Endothelial cell of umbilical vein (primary cell): Measurements from ENCODE around the gene PAFAH2. TPM values are rescaled to one million over a fixed set of nuclear protein-coding genes. Genes with fewer than 3 reads are reported as not detected.

Source experiments
- BruUV-seq: library from RNA; stranded (reverse); fragments of 400-500 nt; replicated peaks from 2 replicates; lab custom pipeline; 2021; lab: Mats Ljungman, UMichigan
- CTCF ChIA-PET: fragments of 300-600, 350-600 bp; sonication (Branson Sonifier 250); formaldehyde crosslinking; loops from one replicate; lab custom pipeline; 2021; ENCODE audit warnings: antibody characterized with exemption, inconsistent platforms; lab: Charles Lee
- POLR2A ChIA-PET: fragments of 300-600, 350-600 bp; sonication (Branson Sonifier 250); formaldehyde crosslinking; loops from one replicate; lab custom pipeline; 2021; ENCODE audit warnings: antibody characterized with exemption, inconsistent platforms; lab: Charles Lee
- DNase-seq: peaks from one replicate; pipeline ENCODE4 v3.0.0-alpha.2; 2011; ENCODE audit warnings: low read depth, low spot score
- FAIRE-seq: peaks from 2 replicates; lab custom pipeline; 2011; peaks lifted over from hg19 to GRCh38; lab: Jason Lieb, UNC
- H2AFZ ChIP-seq: 2 replicates; pipeline ENCODE4 v1.6.0; 2012; ENCODE audit warnings: low read depth, low read length, control low read depth, inconsistent platforms
- H3K27ac ChIP-seq: 2 replicates; pipeline ENCODE4 v1.5.1; 2011; ENCODE audit warnings: low read depth, mild to moderate bottlenecking, control low read depth, low read length, moderate library complexity; ENCODE audit not compliant: insufficient read depth
- H3K27me3 ChIP-seq, 2 experiments: 2 replicates each; pipeline versions ENCODE4 v1.6.0 to v1.6.1; 2011; ENCODE audit warnings: low read length in 2 of 2, mixed read lengths in 1 of 2; ENCODE audit not compliant: control insufficient read depth in 2 of 2, insufficient read depth in 2 of 2
- H3K36me3 ChIP-seq, 2 experiments: 2 replicates in 1 of 2; 3 replicates in 1 of 2; pipeline ENCODE4 v1.5.1; 2011; ENCODE audit warnings: low read length in 2 of 2, mild to moderate bottlenecking in 1 of 2, moderate library complexity in 1 of 2; ENCODE audit not compliant: control insufficient read depth in 2 of 2, insufficient read depth in 2 of 2; ENCODE audit errors: extremely low read depth in 1 of 2
- H3K4me1 ChIP-seq: 3 replicates; pipeline ENCODE4 v1.5.1; 2011; ENCODE audit warnings: mild to moderate bottlenecking, low read length; ENCODE audit not compliant: control insufficient read depth, insufficient read depth; ENCODE audit errors: extremely low read depth
- H3K4me2 ChIP-seq: 2 replicates; pipeline ENCODE4 v1.6.1; 2011; ENCODE audit warnings: low read length, control low read depth, mixed read lengths; ENCODE audit not compliant: insufficient read depth
- H3K4me3 ChIP-seq, 3 experiments: fragments of 200-600 bp in 1 of 3; sonication (generic), shearing (Covaris generic) in 1 of 3; replicated peaks in 1 of 3; 2 replicates each; pipeline ENCODE4 v1.5.1; 2011 to 2016; ENCODE audit warnings: control low read depth in 3 of 3, low read length in 3 of 3, mild to moderate bottlenecking in 2 of 3, inconsistent platforms in 1 of 3, low read depth in 1 of 3, moderate library complexity in 1 of 3; ENCODE audit not compliant: insufficient read depth in 1 of 3
- H3K79me2 ChIP-seq: 2 replicates; pipeline ENCODE4 v1.6.0; 2012; ENCODE audit warnings: low read length, inconsistent platforms; ENCODE audit not compliant: control insufficient read depth, insufficient read depth
- H3K9ac ChIP-seq: replicated peaks from 2 replicates; pipeline ENCODE3; 2011; ENCODE audit warnings: low read length, control low read depth; ENCODE audit not compliant: insufficient read depth; ENCODE audit errors: extremely low read depth
- H3K9me1 ChIP-seq: replicated peaks from 3 replicates; pipeline ENCODE4 v1.6.0; 2011; ENCODE audit warnings: mild to moderate bottlenecking, low read length; ENCODE audit not compliant: control insufficient read depth, insufficient read depth; ENCODE audit errors: extremely low read depth
- H3K9me3 ChIP-seq: replicated peaks from 2 replicates; pipeline ENCODE4 v1.5.1; 2012; ENCODE audit warnings: low read length, inconsistent platforms; ENCODE audit not compliant: control insufficient read depth, insufficient read depth
- H4K20me1 ChIP-seq: replicated peaks from 2 replicates; pipeline ENCODE3; 2011; ENCODE audit warnings: mild to moderate bottlenecking, low read length; ENCODE audit not compliant: control insufficient read depth, insufficient read depth; ENCODE audit errors: extremely low read depth
- CTCF ChIP-seq, 2 donors: IDR thresholded peaks; 1 replicate in 1 of 2; 2 replicates in 1 of 2; pipeline ENCODE4 v1.5.1; 2011; ENCODE audit warnings: low read length in 2 of 2, mild to moderate bottlenecking in 2 of 2, moderate library complexity in 2 of 2, control low read depth in 1 of 2, inconsistent platforms in 1 of 2, low read depth in 1 of 2; ENCODE audit not compliant: insufficient read depth in 1 of 2; ENCODE audit errors: extremely low read depth in 1 of 2
- EZH2 ChIP-seq: IDR thresholded peaks from 2 replicates; pipeline ENCODE4 v1.6.1; 2012; ENCODE audit warnings: borderline replicate concordance, low read depth, mild to moderate bottlenecking, moderate library complexity, low read length, inconsistent platforms; ENCODE audit not compliant: severe bottlenecking
- FOS ChIP-seq: IDR thresholded peaks from 2 replicates; pipeline ENCODE4 v1.6.1; 2011; ENCODE audit warnings: mild to moderate bottlenecking, low read length, moderate library complexity, borderline replicate concordance; ENCODE audit not compliant: insufficient read depth
- GATA2 ChIP-seq: IDR thresholded peaks from 2 replicates; pipeline ENCODE4 v1.7.0; 2011; ENCODE audit warnings: low read depth, mild to moderate bottlenecking, moderate library complexity, mixed read lengths, low read length; ENCODE audit not compliant: insufficient read length, insufficient read depth
- JUN ChIP-seq: IDR thresholded peaks from 2 replicates; pipeline ENCODE4 v1.6.1; 2011; ENCODE audit warnings: borderline replicate concordance, low read depth; ENCODE audit not compliant: insufficient read length, insufficient read depth
- MAX ChIP-seq: IDR thresholded peaks from 2 replicates; pipeline ENCODE4 v1.6.1; 2011; ENCODE audit not compliant: insufficient read depth, insufficient read length
- MYC ChIP-seq: IDR thresholded peaks from one replicate; pipeline ENCODE4 v1.6.1; 2011; ENCODE audit warnings: mild to moderate bottlenecking, low read depth, low read length
- POLR2A ChIP-seq: IDR thresholded peaks from 2 replicates; pipeline ENCODE4 v1.6.1; 2012; ENCODE audit warnings: low read depth, mild to moderate bottlenecking, control low read depth, low read length
- POLR2AphosphoS5 ChIP-seq: IDR thresholded peaks from 2 replicates; pipeline ENCODE4 v1.6.1; 2012; ENCODE audit warnings: low read depth, mild to moderate bottlenecking, control low read depth, low read length, moderate library complexity; ENCODE audit not compliant: insufficient read depth
- dilution Hi-C: fragments of 300-500 bp; cut with MboI; formaldehyde crosslinking; loops from one replicate; pipeline ENCODE4 v1.15.0; 2019; ENCODE audit warnings: low sequenced_read_pairs; ENCODE audit not compliant: extremely low pct_ligation_motif_present
- intact Hi-C: fragments of 100-400 bp; cut with micrococcal nuclease; formaldehyde crosslinking; loops from one replicate; pipeline ENCODE4 v1.10.0; 2022
- polyA plus RNA-seq, 4 experiments: library from polyadenylated mRNA; depleted of rRNA in 3 of 4; stranded (reverse) in 3 of 4; unstranded in 1 of 4; fragments of >200 nt; gene quantifications; 2 replicates each; pipeline versions ENCODE4 v1.2.1 to v1.2.3, GENCODE V29; 2011 to 2012; ENCODE audit warnings: missing spikeins in 1 of 4
- total RNA-seq: library from RNA; stranded (reverse); gene quantifications from 2 replicates; pipeline ENCODE4 v1.2.3, GENCODE V29; 2021

The PAFAH2 gene
- total and polyA plus RNA-seq, 2 donors (not counting 3 experiments of a cell fraction or from before 2014, with no cell fraction given), result 6.0 to 6.9 TPM

DNA sequence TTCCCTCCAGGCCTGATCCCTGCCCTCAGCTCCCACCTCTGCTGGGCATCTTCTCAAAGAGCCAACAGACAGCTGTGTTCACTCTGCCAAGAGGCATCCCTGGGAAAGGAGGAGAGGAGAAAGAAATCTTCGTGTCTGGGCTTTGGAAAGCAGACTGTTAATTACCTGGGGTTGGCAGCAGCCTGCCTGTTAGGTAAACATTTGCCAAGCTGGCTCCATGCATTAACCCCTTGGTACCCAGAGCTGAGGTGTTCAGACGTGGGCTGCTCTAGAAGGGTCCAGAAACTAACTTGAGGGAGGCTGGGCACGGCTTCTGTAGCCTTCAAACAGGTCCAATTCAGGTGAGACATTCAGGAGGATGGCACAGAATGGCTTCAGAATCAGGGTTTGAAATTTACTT is 15.0 kb upstream of the PAFAH2 start:
- dilution Hi-C loops (no loop called here), intact Hi-C loops (no loop called here)
- Histone ChIP-seq H3K9me3 (no peaks in the 10 kb centered on the region), H3K4me1 (no peaks in the 10 kb centered on the region), H3K4me2 (no peak overlapping the region), H3K9me1 (no peaks in the 10 kb centered on the region), H3K79me2 (no peaks in the 10 kb centered on the region), H3K27ac (no peak overlapping the region), H3K36me3 (no peaks in the 10 kb centered on the region), H2AFZ (no peak overlapping the region), H3K9ac (no peak overlapping the region), H3K27me3 (no peaks in the 10 kb centered on the region), H3K4me3 (no peak overlapping the region), H4K20me1 (no peaks in the 10 kb centered on the region)
- no peak for TF ChIP-seq POLR2AphosphoS5
- no peak for TF ChIP-seq POLR2A
- ChIA-PET POLR2A (no interaction called here), CTCF (interaction anchor here (1.1 to 2.3 kb wide), 2 partner anchors 9 to 117 kb away, joined by 4 to 9 read pairs; no protein-coding TSS in a partner anchor)
- DNase-seq (no peak), FAIRE-seq (no peak)
- no TSS peak for BruUV-seq

DNA sequence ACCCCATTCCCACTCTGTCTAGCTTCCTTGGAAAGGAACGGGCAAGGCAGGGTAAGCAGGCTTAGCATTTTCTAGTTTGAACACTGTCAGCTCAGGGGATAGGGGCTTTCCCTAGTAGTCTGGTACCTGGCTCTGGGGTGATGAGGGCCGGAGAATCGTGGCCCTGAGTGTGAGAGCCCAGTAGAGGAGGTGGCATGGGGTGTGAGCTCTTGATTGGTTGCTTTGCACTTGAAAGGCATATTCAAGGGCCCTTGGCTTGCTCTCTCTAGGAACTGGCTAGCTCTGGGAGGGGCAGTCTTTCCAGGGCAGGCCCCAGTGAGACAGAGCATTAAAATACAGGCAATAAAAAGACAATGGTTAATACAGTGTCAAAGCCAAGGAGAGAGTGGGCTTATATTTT is 13.0 kb upstream of the PAFAH2 start:
- POLR2A ChIA-PET, result no interaction called here
- H3K36me3 ChIP-seq, result no peaks in the 10 kb centered on the region
- FAIRE-seq, result no peak
- intact Hi-C loops (no loop called here), dilution Hi-C loops (no loop called here)
- no peak overlapping the region for H3K4me2 ChIP-seq
- no peak overlapping the region for H3K27ac ChIP-seq
- H2AFZ ChIP-seq, result no peak overlapping the region
- H3K79me2 ChIP-seq, result no peaks in the 10 kb centered on the region
- no peaks in the 10 kb centered on the region for H4K20me1 ChIP-seq
- H3K9me3 ChIP-seq, result no peaks in the 10 kb centered on the region
- CTCF ChIA-PET, result interaction anchor here (0.7 to 3.9 kb wide), 5 partner anchors 9 to 115 kb away, joined by 3 to 20 read pairs (median 4); partner anchors contain the start of gene PAFAH2
- DNase-seq, result no peak
- no peaks in the 10 kb centered on the region for H3K27me3 ChIP-seq
- no peak overlapping the region for H3K9ac ChIP-seq
- no TSS peak for BruUV-seq
- H3K4me3 ChIP-seq, result no peak overlapping the region
- no peak for TF ChIP-seq FOS
- no peak for TF ChIP-seq POLR2AphosphoS5
- TF ChIP-seq EZH2, result no peak
- no peak for TF ChIP-seq GATA2
- TF ChIP-seq CTCF (IDR thresholded peaks at IDR 0.05; ENCODE audit: extremely low read depth in 1 of 2, insufficient read depth in 1 of 2, low read depth in 1 of 2, low read length in 2 of 2), result no peak
- TF ChIP-seq POLR2A, result no peak
- no peak for TF ChIP-seq JUN
- no peak for TF ChIP-seq MAX
- TF ChIP-seq MYC, result no peak
- H3K9me1 ChIP-seq, result no peaks in the 10 kb centered on the region
- H3K4me1 ChIP-seq, result no peaks in the 10 kb centered on the region
